ENCODE data around the gene DGKB. TPM values are rescaled to one million over a fixed set of nuclear protein-coding genes. Genes with fewer than 3 reads are reported as not detected.

Gene DGKB
- total and polyA plus RNA-seq, 8 donors, result 0.16 to 1.3 (median 0.40) TPM

DNA sequence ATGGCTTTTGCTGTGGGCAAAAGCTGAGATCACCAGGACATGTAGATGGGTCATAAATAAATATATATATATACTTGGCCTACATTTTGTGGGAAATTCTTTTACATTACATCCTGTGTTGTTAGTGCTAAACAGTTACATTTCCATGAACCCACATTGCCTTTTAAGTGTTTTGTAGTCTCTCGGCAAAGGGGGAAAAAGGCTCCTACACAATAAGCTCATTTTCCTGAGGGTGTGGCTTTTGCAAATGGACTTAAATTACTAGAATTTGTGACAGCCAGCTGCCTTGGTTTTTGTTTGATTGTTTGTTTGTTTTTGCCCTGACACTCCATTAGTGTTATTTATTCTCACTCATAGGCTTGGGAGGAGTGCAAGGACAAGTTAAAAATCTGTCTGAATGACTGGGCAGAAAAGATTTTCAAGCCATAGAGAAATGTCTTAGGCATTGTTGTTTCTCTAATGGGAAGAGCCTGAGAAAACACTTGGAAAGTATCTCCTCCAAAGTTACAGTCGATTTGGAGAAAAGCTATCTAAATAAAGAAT, 128.8 kb downstream of the DGKB start:
- 42 to 60% methylated on average over 2 of the region's 2 CpGs for WGBS, 2 donors
- Histone ChIP-seq H3K4me3 (no peak overlapping the region), H3K4me1 (no peaks in the 10 kb centered on the region), H3K27me3 (no peaks in the 10 kb centered on the region), H3K9me3 (no peaks in the 10 kb centered on the region), H3K36me3 (no peaks in the 10 kb centered on the region), H3K27ac (no peak overlapping the region)
- TF ChIP-seq, protein P1, sequence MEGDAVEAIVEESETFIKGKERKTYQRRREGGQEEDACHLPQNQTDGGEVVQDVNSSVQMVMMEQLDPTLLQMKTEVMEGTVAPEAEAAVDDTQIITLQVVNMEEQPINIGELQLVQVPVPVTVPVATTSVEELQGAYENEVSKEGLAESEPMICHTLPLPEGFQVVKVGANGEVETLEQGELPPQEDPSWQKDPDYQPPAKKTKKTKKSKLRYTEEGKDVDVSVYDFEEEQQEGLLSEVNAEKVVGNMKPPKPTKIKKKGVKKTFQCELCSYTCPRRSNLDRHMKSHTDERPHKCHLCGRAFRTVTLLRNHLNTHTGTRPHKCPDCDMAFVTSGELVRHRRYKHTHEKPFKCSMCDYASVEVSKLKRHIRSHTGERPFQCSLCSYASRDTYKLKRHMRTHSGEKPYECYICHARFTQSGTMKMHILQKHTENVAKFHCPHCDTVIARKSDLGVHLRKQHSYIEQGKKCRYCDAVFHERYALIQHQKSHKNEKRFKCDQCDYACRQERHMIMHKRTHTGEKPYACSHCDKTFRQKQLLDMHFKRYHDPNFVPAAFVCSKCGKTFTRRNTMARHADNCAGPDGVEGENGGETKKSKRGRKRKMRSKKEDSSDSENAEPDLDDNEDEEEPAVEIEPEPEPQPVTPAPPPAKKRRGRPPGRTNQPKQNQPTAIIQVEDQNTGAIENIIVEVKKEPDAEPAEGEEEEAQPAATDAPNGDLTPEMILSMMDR (IDR thresholded peaks at IDR 0.05), result no peak
- intact Hi-C loops (cut with DNase I), result no loop called here
- DNase-seq (no peak), FAIRE-seq (no peak), ATAC-seq (no peak)

DNA sequence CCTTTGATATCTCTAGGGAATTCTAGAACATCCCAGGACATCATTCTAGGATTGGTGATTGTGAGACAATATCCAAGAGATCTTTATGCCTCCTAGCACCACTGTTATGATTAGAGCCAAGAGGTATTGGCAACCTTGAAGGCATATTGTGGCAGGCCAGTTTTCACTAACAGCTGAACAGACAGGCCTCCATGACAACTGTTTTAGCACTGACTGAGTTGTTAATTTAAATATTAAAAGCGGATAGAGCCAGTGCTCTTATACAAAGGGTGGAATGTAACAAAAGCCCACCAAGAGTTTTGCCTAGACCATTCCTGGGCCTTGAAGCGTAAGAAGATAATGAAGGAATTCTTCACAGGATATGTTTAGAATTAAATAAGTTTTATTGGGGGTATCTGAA, 131.9 kb downstream of the DGKB start:
- TF ChIP-seq, protein P1 (IDR thresholded peaks at IDR 0.05), result no peak
- Histone ChIP-seq H3K27me3 (peaks cover 0 to 5% (median 0%) of the 10 kb centered on the region in 4 donors), H3K27ac (no peak overlapping the region), H3K9me3 (no peaks in the 10 kb centered on the region), H3K4me1 (no peaks in the 10 kb centered on the region), H3K36me3 (no peaks in the 10 kb centered on the region), H3K4me3 (no peak overlapping the region)
- 89 to 95% methylated on average over 2 of the region's 2 CpGs for WGBS, 2 donors
- ATAC-seq, result no peak
- FAIRE-seq, result no peak
- intact Hi-C loops (cut with DNase I), result no loop called here
- DNase-seq, result no peak

DNA sequence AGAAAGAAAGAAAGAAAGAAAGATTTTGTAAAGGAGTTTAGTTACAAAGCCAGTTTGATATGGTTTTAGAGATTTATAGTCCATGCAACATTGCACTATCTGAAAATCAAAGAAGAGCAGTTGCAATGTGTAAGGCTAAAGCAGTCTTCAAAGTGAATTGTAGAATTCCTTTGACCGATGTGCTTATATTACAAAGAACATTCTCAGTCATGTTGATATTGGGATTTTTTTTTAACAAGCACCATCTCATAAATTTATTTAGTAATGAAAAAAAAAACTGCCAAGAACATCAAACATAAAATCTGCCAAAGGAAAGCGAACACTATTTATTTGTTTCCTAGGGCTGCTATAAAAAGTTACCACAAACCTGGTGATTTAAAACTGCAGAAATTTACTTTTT, 133.3 kb downstream of the DGKB start:
- DNase-seq (no peak), ATAC-seq (no peak), FAIRE-seq (no peak)
- intact Hi-C loops (cut with DNase I), result no loop called here
- Histone ChIP-seq H3K9me3 (no peaks in the 10 kb centered on the region), H3K27me3 (peaks cover 0 to 5% (median 0%) of the 10 kb centered on the region in 4 donors), H3K27ac (no peak overlapping the region), H3K4me3 (no peak overlapping the region), H3K36me3 (no peaks in the 10 kb centered on the region), H3K4me1 (no peaks in the 10 kb centered on the region)
- 82 to 84% methylated on average over 2 of the region's 2 CpGs for WGBS, 2 donors
- TF ChIP-seq, protein P1 (IDR thresholded peaks at IDR 0.05), result no peak

DNA sequence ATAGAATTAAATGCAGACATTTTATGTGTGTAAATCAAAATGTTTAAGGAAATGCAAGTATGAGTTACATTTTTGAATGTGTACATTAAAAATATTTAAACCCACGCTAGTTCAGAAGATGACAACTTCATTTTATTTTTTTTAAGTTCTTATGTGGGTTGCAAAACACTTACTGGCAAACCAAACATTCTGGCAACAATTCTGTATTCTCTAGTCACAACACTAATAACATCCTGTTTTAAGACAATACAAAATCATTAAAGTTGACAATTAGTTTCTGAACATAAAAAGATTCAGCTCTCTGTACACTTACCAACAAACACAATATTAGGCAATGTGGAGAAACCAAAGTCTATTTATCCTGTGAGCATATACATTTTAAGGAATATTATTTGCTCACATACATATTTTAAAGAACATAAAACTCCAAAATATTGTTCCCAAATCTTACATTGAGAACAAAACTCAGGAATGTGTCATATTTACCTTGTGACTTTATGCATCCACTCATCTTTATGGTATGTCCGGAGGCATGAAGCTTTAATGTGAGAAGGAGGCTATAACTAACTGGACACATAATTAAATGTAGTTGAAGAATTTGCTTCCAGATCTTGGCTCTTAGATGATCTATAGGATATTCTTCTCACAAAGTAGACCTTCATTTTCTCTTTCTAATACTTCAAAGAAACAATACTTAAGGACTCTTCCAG, 134.7 kb downstream of the DGKB start:
- WGBS, 2 donors, result 87 to 93% methylated on average over 2 of the region's 2 CpGs
- Histone ChIP-seq H3K4me1 (no peaks in the 10 kb centered on the region), H3K4me3 (no peak overlapping the region), H3K27me3 (peaks cover 0 to 5% (median 0%) of the 10 kb centered on the region in 4 donors), H3K36me3 (no peaks in the 10 kb centered on the region), H3K27ac (no peak overlapping the region), H3K9me3 (no peaks in the 10 kb centered on the region)
- intact Hi-C loops (cut with DNase I), result no loop called here
- TF ChIP-seq, protein P1 (IDR thresholded peaks at IDR 0.05), result no peak
- no peak for DNase-seq
- FAIRE-seq, result no peak
- no peak for ATAC-seq

DNA sequence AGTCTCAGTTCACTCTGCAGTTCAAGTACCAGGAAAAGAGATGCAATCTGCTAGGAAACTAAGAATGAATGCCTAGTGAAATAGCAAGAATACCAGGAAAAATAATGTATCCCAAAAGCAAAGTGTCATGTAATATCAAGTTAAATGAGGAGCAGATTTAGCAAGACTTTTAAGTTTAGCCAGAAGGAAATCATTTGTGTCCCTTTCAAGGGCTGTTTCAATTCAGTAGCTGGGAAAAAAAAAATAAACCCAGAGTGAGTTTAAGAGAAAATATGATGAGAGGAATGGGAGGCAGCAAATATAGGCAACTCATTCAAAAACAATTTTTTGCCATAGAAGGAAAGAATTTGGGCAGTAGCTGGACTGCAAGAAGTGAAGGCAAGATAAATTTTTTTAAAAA, 135.8 kb downstream of the DGKB start:
- Histone ChIP-seq H3K4me1 (peaks cover 0 to 1% (median 0%) of the 10 kb centered on the region in 3 donors), H3K27ac (no peak overlapping the region), H3K4me3 (no peak overlapping the region), H3K9me3 (no peaks in the 10 kb centered on the region), H3K36me3 (no peaks in the 10 kb centered on the region), H3K27me3 (peaks cover 0 to 5% (median 0%) of the 10 kb centered on the region in 4 donors)
- TF ChIP-seq, protein P1 (IDR thresholded peaks at IDR 0.05), result no peak
- ATAC-seq (no peak), FAIRE-seq (no peak), DNase-seq (no peak)
- intact Hi-C loops (cut with DNase I), result no loop called here
